Measurements from ENCODE around the gene RS1.

GRCh38 chrX:18617407-18617750, 54.5 kb downstream of the RS1 start:
- no peak for TF ChIP-seq CTCF (IDR thresholded peaks at IDR 0.05; ENCODE audit: low read depth, low read length)
- TF ChIP-seq EZH2phosphoT487 (IDR thresholded peaks at IDR 0.05; ENCODE audit: low read depth), result no peak
